ENCODE measurements around the gene OCLN. TPM values are rescaled to one million over a fixed set of nuclear protein-coding genes. Genes with fewer than 3 reads are reported as not detected.

OCLN gene
- total RNA-seq, 1 donor from 2014 or later, result 76.9 TPM

GRCh38 chr5:69498384-69498783 lies 5.8 kb downstream of the OCLN start:
- DNase-seq (ENCODE audit: low read depth) (peak; percentile 38), FAIRE-seq (no peak)
- no peak overlapping the region for H3K4me3 ChIP-seq (ENCODE audit: low read depth, low read length)
- H3K36me3 ChIP-seq (ENCODE audit: control insufficient read depth, insufficient read depth, low read length), result no peaks in the 10 kb centered on the region
- peaks cover 2% of the 10 kb centered on the region for H3K27me3 ChIP-seq (ENCODE audit: control insufficient read depth, insufficient read depth, low read length)
- no peak for TF ChIP-seq CTCF (IDR thresholded peaks at IDR 0.05; ENCODE audit: insufficient read depth, low read length, severe bottlenecking)

- TF ChIP-seq CTCF (IDR thresholded peaks at IDR 0.05; ENCODE audit: insufficient read depth, low read length, severe bottlenecking), result no peak
- no peak overlapping the region for H3K4me3 ChIP-seq (ENCODE audit: low read depth, low read length)
- DNase-seq (ENCODE audit: low read depth), result no peak
- H3K36me3 ChIP-seq (ENCODE audit: control insufficient read depth, insufficient read depth, low read length), result no peaks in the 10 kb centered on the region
- no peak for FAIRE-seq
- H3K27me3 ChIP-seq (ENCODE audit: control insufficient read depth, insufficient read depth, low read length), result no peaks in the 10 kb centered on the region
Observed at GRCh38 chr5:69502367-69502766, 9.8 kb downstream of the OCLN start.

- peak; percentile 95 for DNase-seq (ENCODE audit: low read depth)
- peak; percentile 94 for FAIRE-seq
- no peak overlapping the region for H3K4me3 ChIP-seq (ENCODE audit: low read depth, low read length)
- no peak for TF ChIP-seq CTCF (IDR thresholded peaks at IDR 0.05; ENCODE audit: insufficient read depth, low read length, severe bottlenecking)
- no peaks in the 10 kb centered on the region for H3K36me3 ChIP-seq (ENCODE audit: control insufficient read depth, insufficient read depth, low read length)
- H3K27me3 ChIP-seq (ENCODE audit: control insufficient read depth, insufficient read depth, low read length), result no peaks in the 10 kb centered on the region
Observed at GRCh38 chr5:69502767-69503488, 10.3 kb downstream of the OCLN start.

GRCh38 chr5:69504036-69504435 lies 11.4 kb downstream of the OCLN start:
- Histone ChIP-seq H3K4me3 (ENCODE audit: low read depth, low read length) (no peak overlapping the region), H3K36me3 (ENCODE audit: control insufficient read depth, insufficient read depth, low read length) (no peaks in the 10 kb centered on the region), H3K27me3 (ENCODE audit: control insufficient read depth, insufficient read depth, low read length) (no peaks in the 10 kb centered on the region)
- TF ChIP-seq CTCF (IDR thresholded peaks at IDR 0.05; ENCODE audit: insufficient read depth, low read length, severe bottlenecking), result no peak
- DNase-seq (ENCODE audit: low read depth) (no peak), FAIRE-seq (no peak)

GRCh38 chr5:69505306-69505705 lies 12.7 kb downstream of the OCLN start:
- no peaks in the 10 kb centered on the region for H3K27me3 ChIP-seq (ENCODE audit: control insufficient read depth, insufficient read depth, low read length)
- DNase-seq (ENCODE audit: low read depth) (no peak), FAIRE-seq (no peak)
- no peak for TF ChIP-seq CTCF (IDR thresholded peaks at IDR 0.05; ENCODE audit: insufficient read depth, low read length, severe bottlenecking)
- peaks cover 2% of the 10 kb centered on the region for H3K36me3 ChIP-seq (ENCODE audit: control insufficient read depth, insufficient read depth, low read length)
- H3K4me3 ChIP-seq (ENCODE audit: low read depth, low read length), result no peak overlapping the region

GRCh38 chr5:69509212-69509611 lies 16.6 kb downstream of the OCLN start:
- Histone ChIP-seq H3K27me3 (ENCODE audit: control insufficient read depth, insufficient read depth, low read length) (no peaks in the 10 kb centered on the region), H3K36me3 (ENCODE audit: control insufficient read depth, insufficient read depth, low read length) (peaks cover 2% of the 10 kb centered on the region), H3K4me3 (ENCODE audit: low read depth, low read length) (no peak overlapping the region)
- DNase-seq (ENCODE audit: low read depth) (no peak), FAIRE-seq (no peak)
- no peak for TF ChIP-seq CTCF (IDR thresholded peaks at IDR 0.05; ENCODE audit: insufficient read depth, low read length, severe bottlenecking)

All from bronchial epithelial cell (primary cell).